Activated B cell treated with CpG ODN at 0.5 μM for 24 hours (primary cell): ENCODE data around the gene TRIM54. TPM values are rescaled to one million over a fixed set of nuclear protein-coding genes. Genes with fewer than 3 reads are reported as not detected.
"Not testable (repeated sequence)": the region's sequence is repeated elsewhere in the genome, so short reads cannot be mapped to it uniquely, and the experiment has no call there.

ENCODE experiments used
- ATAC-seq: fragments of 200-7000 bp; cut with Tn5 transposase; one replicate; pipeline ENCODE4 v1.10.0; 2021; ENCODE audit warnings: low read depth, mild to moderate bottlenecking, moderate library complexity
- CTCF ChIA-PET: fragments of 350-600 bp; sonication (Branson Sonifier 250); formaldehyde crosslinking; loops from one replicate; lab custom pipeline; 2021; ENCODE audit warnings: antibody characterized with exemption; lab: Charles Lee
- POLR2A ChIA-PET: fragments of 350-600 bp; sonication (Branson Sonifier 250); formaldehyde crosslinking; loops from one replicate; lab custom pipeline; 2021; ENCODE audit warnings: antibody characterized with exemption; lab: Charles Lee
- DNase-seq: peaks from one replicate; pipeline ENCODE4 v3.0.0; 2022
- H3K27ac Mint-ChIP-seq: one replicate; pipeline ENCODE4 v1.8.0; 2020; ENCODE audit warnings: mixed read lengths
- H3K27me3 Mint-ChIP-seq: one replicate; pipeline ENCODE4 v1.8.0; 2021; ENCODE audit warnings: mixed read lengths
- H3K36me3 Mint-ChIP-seq: one replicate; pipeline ENCODE4 v1.8.0; 2021; ENCODE audit warnings: low read depth, mixed read lengths
- H3K4me1 Mint-ChIP-seq: one replicate; pipeline ENCODE4 v1.8.0; 2021; ENCODE audit warnings: mixed read lengths
- H3K4me3 Mint-ChIP-seq: one replicate; pipeline ENCODE4 v1.8.0; 2020; ENCODE audit warnings: mild to moderate bottlenecking, mixed read lengths
- H3K9me3 Mint-ChIP-seq: one replicate; pipeline ENCODE4 v1.8.0; 2020; ENCODE audit warnings: mixed read lengths
- CTCF ChIP-seq: fragments of 200-600 bp; IDR thresholded peaks from one replicate; pipeline ENCODE4 v1.8.0; 2022; ENCODE audit warnings: antibody characterized with exemption, mild to moderate bottlenecking
- intact Hi-C: fragments of 100-400 bp; cut with micrococcal nuclease; formaldehyde crosslinking; loops from one replicate; pipeline ENCODE4 v1.15.1; 2024
- total RNA-seq: library from RNA; stranded (reverse); gene quantifications from 2 replicates; pipeline ENCODE4 v1.2.3, GENCODE V29; 2022

Gene TRIM54
- total RNA-seq, 1 donor from 2014 or later = not detected

GRCh38 chr2:27294928-27295327 is 12.7 kb downstream of the TRIM54 start:
- Mint-ChIP-seq H3K27me3 (peaks cover 15% of the 10 kb centered on the region), H3K27ac (no peak overlapping the region), H3K4me1 (peaks cover 6% of the 10 kb centered on the region), H3K4me3 (no peak overlapping the region), H3K36me3 (no peaks in the 10 kb centered on the region), H3K9me3 (no peaks in the 10 kb centered on the region)
- CTCF ChIA-PET = no interaction called here
- no peak for DNase-seq
- POLR2A ChIA-PET = no interaction called here
- ATAC-seq = no peak
- no peak for TF ChIP-seq CTCF
- intact Hi-C loops = no loop called here

GRCh38 chr2:27296481-27296880 is 14.3 kb downstream of the TRIM54 start:
- TF ChIP-seq CTCF = no peak
- no peaks in the 10 kb centered on the region for H3K36me3 Mint-ChIP-seq
- H3K9me3 Mint-ChIP-seq = no peaks in the 10 kb centered on the region
- peaks cover 2% of the 10 kb centered on the region for H3K4me1 Mint-ChIP-seq
- intact Hi-C loops = no loop called here
- ChIA-PET CTCF (interaction anchor here (0.6 to 1.1 kb wide), 3 partner anchors 246 to 387 kb away, joined by 3 read pairs; no protein-coding TSS in a partner anchor), POLR2A (no interaction called here)
- H3K27me3 Mint-ChIP-seq = peaks cover 15% of the 10 kb centered on the region
- no peak for DNase-seq
- ATAC-seq = no peak
- H3K4me3 Mint-ChIP-seq = no peak overlapping the region
- H3K27ac Mint-ChIP-seq = no peak overlapping the region

GRCh38 chr2:27297195-27297594 is 15.0 kb downstream of the TRIM54 start:
- CTCF ChIA-PET = interaction anchor here (1.1 kb wide), 1 partner anchor 335 kb away, joined by 3 read pairs; no protein-coding TSS in a partner anchor
- intact Hi-C loops = no loop called here
- no peaks in the 10 kb centered on the region for H3K9me3 Mint-ChIP-seq
- H3K4me1 Mint-ChIP-seq = peaks cover 2% of the 10 kb centered on the region
- TF ChIP-seq CTCF = no peak
- ATAC-seq (no peak), DNase-seq (no peak)
- no peaks in the 10 kb centered on the region for H3K36me3 Mint-ChIP-seq
- POLR2A ChIA-PET = no interaction called here
- H3K27me3 Mint-ChIP-seq = peaks cover 9% of the 10 kb centered on the region
- no peak overlapping the region for H3K4me3 Mint-ChIP-seq
- no peak overlapping the region for H3K27ac Mint-ChIP-seq

GRCh38 chr2:27298391-27299080 is 16.3 kb downstream of the TRIM54 start:
- intact Hi-C loops = no loop called here
- TF ChIP-seq CTCF = no peak
- CTCF ChIA-PET = no interaction called here
- ATAC-seq = no peak
- no peak for DNase-seq
- H3K27me3 Mint-ChIP-seq = peaks cover 9% of the 10 kb centered on the region
- H3K4me3 Mint-ChIP-seq = no peak overlapping the region
- H3K27ac Mint-ChIP-seq = no peak overlapping the region
- no peaks in the 10 kb centered on the region for H3K36me3 Mint-ChIP-seq
- no peaks in the 10 kb centered on the region for H3K9me3 Mint-ChIP-seq
- H3K4me1 Mint-ChIP-seq = peaks cover 3% of the 10 kb centered on the region
- POLR2A ChIA-PET = no interaction called here

- ChIA-PET CTCF (interaction anchor here (1.4 kb wide), 1 partner anchor 21 kb away, joined by 6 read pairs; no protein-coding TSS in a partner anchor), POLR2A (interaction anchor here (0.6 kb wide), 2 partner anchors 138 to 260 kb away, joined by 3 to 6 read pairs; no protein-coding TSS in a partner anchor)
- ATAC-seq, H3K36me3 Mint-ChIP-seq, H3K27ac Mint-ChIP-seq, H3K4me1 Mint-ChIP-seq, H3K9me3 Mint-ChIP-seq, intact Hi-C loops, H3K4me3 Mint-ChIP-seq, DNase-seq: not testable (repeated sequence)
- peaks cover 18% of the 10 kb centered on the region for H3K27me3 Mint-ChIP-seq
These were observed 18.4 kb downstream of the TRIM54 start for GRCh38 chr2:27300606-27301005.
